Esophagus muscularis mucosa (tissue), 3 donors: ENCODE data around the gene TESMIN.

Experiments
- POLR2A ChIP-seq: fragments of 450-650 bp; IDR thresholded peaks from one replicate; pipeline ENCODE4 v1.6.1; 2017; ENCODE audit warnings: antibody characterized with exemption, moderate library complexity, mild to moderate bottlenecking, low read depth
- POLR2AphosphoS5 ChIP-seq, 2 donors: sonication (generic); formaldehyde crosslinking; IDR thresholded peaks; one replicate each; pipeline ENCODE4 v1.6.1; 2017; ENCODE audit warnings: antibody characterized with exemption in 2 of 2
- TF ChIP-seq, protein P1 (sequence below), 3 experiments: fragments of 200-600 bp in 2 of 3; fragments of 450-650 bp in 1 of 3; sonication (generic) in 2 of 3; IDR thresholded peaks; one replicate each; pipeline ENCODE4 v1.5.1; 2017 to 2019; ENCODE audit warnings: antibody characterized with exemption in 3 of 3, mild to moderate bottlenecking in 2 of 3, moderate library complexity in 1 of 3

DNA sequence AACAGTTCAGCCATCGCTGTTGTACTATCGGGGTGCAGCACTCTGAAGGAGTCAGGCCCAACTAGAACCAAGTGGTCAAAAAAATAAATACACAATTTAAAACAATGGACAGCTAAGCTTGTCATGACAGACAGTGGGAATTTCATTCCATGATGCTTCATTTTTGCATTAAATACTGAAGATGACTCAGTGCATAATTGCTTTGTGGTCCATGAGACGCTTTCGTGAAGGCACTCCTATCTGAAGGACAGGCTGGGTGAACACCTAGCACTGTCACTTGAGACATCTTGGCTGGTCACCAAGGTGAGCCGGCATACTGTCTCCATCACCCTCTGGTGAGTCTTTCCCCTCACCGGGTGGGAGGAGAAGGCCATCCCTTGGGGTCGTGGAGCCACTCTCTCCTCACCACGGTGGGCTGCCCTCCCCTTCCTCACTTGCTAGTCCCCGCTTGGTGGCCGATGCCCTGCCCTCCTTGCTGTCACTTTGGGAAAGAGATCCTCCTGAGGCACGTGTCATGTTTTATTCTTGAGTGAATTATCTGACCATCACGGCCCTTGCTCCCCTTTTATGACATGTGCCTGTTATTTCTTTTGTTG, 4.9 kb upstream of the TESMIN start:
- TF ChIP-seq, protein P1, sequence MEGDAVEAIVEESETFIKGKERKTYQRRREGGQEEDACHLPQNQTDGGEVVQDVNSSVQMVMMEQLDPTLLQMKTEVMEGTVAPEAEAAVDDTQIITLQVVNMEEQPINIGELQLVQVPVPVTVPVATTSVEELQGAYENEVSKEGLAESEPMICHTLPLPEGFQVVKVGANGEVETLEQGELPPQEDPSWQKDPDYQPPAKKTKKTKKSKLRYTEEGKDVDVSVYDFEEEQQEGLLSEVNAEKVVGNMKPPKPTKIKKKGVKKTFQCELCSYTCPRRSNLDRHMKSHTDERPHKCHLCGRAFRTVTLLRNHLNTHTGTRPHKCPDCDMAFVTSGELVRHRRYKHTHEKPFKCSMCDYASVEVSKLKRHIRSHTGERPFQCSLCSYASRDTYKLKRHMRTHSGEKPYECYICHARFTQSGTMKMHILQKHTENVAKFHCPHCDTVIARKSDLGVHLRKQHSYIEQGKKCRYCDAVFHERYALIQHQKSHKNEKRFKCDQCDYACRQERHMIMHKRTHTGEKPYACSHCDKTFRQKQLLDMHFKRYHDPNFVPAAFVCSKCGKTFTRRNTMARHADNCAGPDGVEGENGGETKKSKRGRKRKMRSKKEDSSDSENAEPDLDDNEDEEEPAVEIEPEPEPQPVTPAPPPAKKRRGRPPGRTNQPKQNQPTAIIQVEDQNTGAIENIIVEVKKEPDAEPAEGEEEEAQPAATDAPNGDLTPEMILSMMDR (IDR thresholded peaks at IDR 0.05) = no peak
- TF ChIP-seq POLR2AphosphoS5 (IDR thresholded peaks at IDR 0.05) (peak in 1 of 2 donors; percentile 6), POLR2A (no peak)
